Brain microvascular endothelial cell (primary cell): ENCODE results near the gene METRNL.

Experiments used
- DNase-seq: peaks from one replicate; pipeline ENCODE4 v3.0.0-alpha.2; 2020
- H3K27ac ChIP-seq: fragments of 250-450 bp; sonication (Bioruptor Pico); 2 replicates; pipeline ENCODE4 v1.5.1; 2020; ENCODE audit warnings: mild to moderate bottlenecking, moderate library complexity
- H3K27me3 ChIP-seq: fragments of 250-450 bp; sonication (Bioruptor Pico); replicated peaks from 2 replicates; pipeline ENCODE4 v1.5.1; 2020; ENCODE audit warnings: mild to moderate bottlenecking
- H3K36me3 ChIP-seq: fragments of 250-450 bp; sonication (Bioruptor Pico); replicated peaks from 2 replicates; pipeline ENCODE4 v1.5.1; 2020; ENCODE audit warnings: mild to moderate bottlenecking
- H3K4me3 ChIP-seq: 2 replicates; pipeline ENCODE4 v1.5.1; 2011; ENCODE audit warnings: low read depth, mild to moderate bottlenecking, control low read depth, low read length, moderate library complexity
- CTCF ChIP-seq: IDR thresholded peaks from 2 replicates; pipeline ENCODE4 v1.5.1; 2011; ENCODE audit warnings: low read depth, mild to moderate bottlenecking, moderate library complexity, low read length, control low read depth, inconsistent platforms; ENCODE audit errors: missing control alignments
- in situ Hi-C: cut with HindIII; loops from 2 replicates; pipeline ENCODE4 v1.10.0; 2017; ENCODE audit warnings: low sequenced_read_pairs, low pct_ligation_motif_present

METRNL gene

DNA sequence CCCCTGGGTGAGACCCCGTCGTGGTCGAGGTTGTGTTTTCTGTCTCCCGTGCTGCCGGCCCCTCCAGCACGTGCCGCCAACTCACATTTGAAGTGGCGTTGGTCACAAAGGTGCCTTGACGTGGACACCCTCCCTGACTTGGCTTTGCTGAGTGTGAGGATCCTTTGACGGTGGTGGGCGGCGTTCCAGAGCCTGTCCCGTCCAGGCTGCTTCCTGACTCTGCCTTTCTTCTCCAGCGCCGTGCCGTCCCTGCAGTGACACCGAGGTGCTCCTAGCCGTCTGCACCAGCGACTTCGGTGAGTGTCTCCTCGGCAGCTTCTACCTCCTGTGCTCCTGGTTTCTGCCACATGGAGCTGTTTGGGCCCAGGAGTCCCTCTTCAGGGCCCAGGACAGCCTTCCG is 13.5 kb downstream of the METRNL start:
- Histone ChIP-seq H3K4me3 (no peak overlapping the region), H3K36me3 (peaks cover 51% of the 10 kb centered on the region), H3K27me3 (no peaks in the 10 kb centered on the region), H3K27ac (no peak overlapping the region)
- in situ Hi-C loops = no loop called here
- DNase-seq = no peak
- TF ChIP-seq CTCF = no peak

GRCh38 chr17:83093506-83093905 is 14.1 kb downstream of the METRNL start:
- H3K36me3 ChIP-seq = peaks cover 47% of the 10 kb centered on the region

GRCh38 chr17:83094291-83094690 is 14.9 kb downstream of the METRNL start:
- TF ChIP-seq CTCF = no peak
- DNase-seq = no peak
- Histone ChIP-seq H3K4me3 (no peak overlapping the region), H3K27ac (no peak overlapping the region), H3K36me3 (peaks cover 44% of the 10 kb centered on the region), H3K27me3 (no peaks in the 10 kb centered on the region)
- in situ Hi-C loops = no loop called here

More at GRCh38 chr17:83093506-83093905, 14.1 kb downstream of the METRNL start:
- TF ChIP-seq CTCF = no peak
- DNase-seq = no peak
- H3K4me3 ChIP-seq = no peak overlapping the region
- H3K27ac ChIP-seq = no peak overlapping the region
- in situ Hi-C loops = no loop called here
- H3K27me3 ChIP-seq = no peaks in the 10 kb centered on the region

DNA sequence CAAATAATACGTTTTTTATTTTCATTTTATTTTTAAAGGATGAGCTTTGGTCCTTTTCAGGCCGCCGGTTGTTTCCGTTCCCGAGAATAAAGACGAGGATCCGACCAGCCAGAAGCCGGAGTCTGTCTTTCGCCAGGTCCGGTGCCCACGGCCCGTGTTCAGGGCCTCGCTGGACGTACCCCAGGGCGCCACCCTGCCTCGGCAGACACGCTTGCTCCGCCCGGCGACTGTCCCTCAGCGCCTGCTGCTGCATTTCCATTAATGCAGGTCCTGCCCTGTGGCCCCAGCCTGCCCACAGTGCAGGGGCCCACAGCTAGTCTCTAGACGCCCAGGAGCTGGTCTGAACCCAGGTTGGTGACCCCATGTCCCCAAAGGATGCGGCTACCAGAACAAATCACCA is 15.6 kb downstream of the METRNL start:
- no peak for TF ChIP-seq CTCF
- in situ Hi-C loops = no loop called here
- no peak overlapping the region for H3K4me3 ChIP-seq
- H3K27me3 ChIP-seq = no peaks in the 10 kb centered on the region
- no peak overlapping the region for H3K27ac ChIP-seq
- peaks cover 41% of the 10 kb centered on the region for H3K36me3 ChIP-seq
- no peak for DNase-seq

- DNase-seq = no peak
- TF ChIP-seq CTCF = no peak
- Histone ChIP-seq H3K27me3 (no peaks in the 10 kb centered on the region), H3K36me3 (peaks cover 32% of the 10 kb centered on the region), H3K27ac (no peak overlapping the region), H3K4me3 (no peak overlapping the region)
- in situ Hi-C loops = no loop called here
These were observed 17.2 kb downstream of the METRNL start for GRCh38 chr17:83096401-83097224.

DNA sequence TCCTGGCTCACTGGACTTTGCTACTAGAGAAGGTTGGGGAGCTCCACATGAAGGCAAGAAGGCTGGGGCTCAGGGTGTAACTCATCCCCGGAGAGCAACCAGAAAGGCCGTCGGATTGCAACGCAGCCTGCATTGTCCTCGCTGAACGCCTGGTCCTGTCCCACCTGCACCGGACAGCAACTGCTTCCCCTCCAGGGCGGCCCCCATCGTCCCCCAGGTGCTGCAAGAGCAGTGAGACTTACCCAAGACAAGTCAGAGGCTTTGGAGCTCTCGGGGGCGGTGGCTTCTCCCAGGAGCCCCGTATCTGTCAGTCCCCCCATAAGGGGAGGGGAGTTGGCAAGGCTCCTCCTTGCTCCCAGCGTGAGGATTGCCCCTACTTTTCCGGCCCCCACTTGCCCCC is 18.4 kb downstream of the METRNL start:
- DNase-seq = no peak
- Histone ChIP-seq H3K27me3 (no peaks in the 10 kb centered on the region), H3K36me3 (peaks cover 31% of the 10 kb centered on the region), H3K4me3 (no peak overlapping the region), H3K27ac (no peak overlapping the region)
- no peak for TF ChIP-seq CTCF
- in situ Hi-C loops = no loop called here
